Stimulated activated naive B cell treated with anti-CD40 and anti-IgM and Interleukin-4, amounts not matched to agents 10 μg/mL and 1 μg/mL and 100 μg/mL, for 72 hours (primary cell): ENCODE data around the gene HLA-DQB2.
"Not testable (repeated sequence)": the region's sequence is repeated elsewhere in the genome, so short reads cannot be mapped to it uniquely, and the experiment has no call there.

Experiments used
- ATAC-seq, 2 donors: fragments of 150-1000 bp; cut with Tn5 transposase; replicated peaks; 2 replicates each; pipeline ENCODE4 v1.10.0; 2021; ENCODE audit warnings: moderate library complexity in 1 of 2
- DNase-seq: peaks from one replicate; pipeline ENCODE4 v3.0.0; 2021
- H3K27ac Mint-ChIP-seq: one replicate; pipeline ENCODE4 v1.8.0; 2022; ENCODE audit warnings: mild to moderate bottlenecking, mixed read lengths
- H3K27me3 Mint-ChIP-seq, 2 donors: one replicate each; pipeline ENCODE4 v1.8.0; 2022; ENCODE audit warnings: mixed read lengths in 2 of 2
- H3K36me3 Mint-ChIP-seq, 2 donors: one replicate each; pipeline ENCODE4 v1.8.0; 2022; ENCODE audit warnings: mixed read lengths in 2 of 2, mild to moderate bottlenecking in 1 of 2
- H3K4me1 Mint-ChIP-seq, 2 donors: one replicate each; pipeline ENCODE4 v1.8.0; 2022; ENCODE audit warnings: mixed read lengths in 2 of 2, mild to moderate bottlenecking in 1 of 2
- H3K4me3 Mint-ChIP-seq, 2 donors: one replicate each; pipeline ENCODE4 v1.8.0; 2022; ENCODE audit warnings: mild to moderate bottlenecking in 2 of 2, mixed read lengths in 2 of 2, moderate library complexity in 1 of 2
- H3K9me3 Mint-ChIP-seq, 2 donors: one replicate each; pipeline ENCODE4 v1.8.0; 2022; ENCODE audit warnings: mixed read lengths in 2 of 2, mild to moderate bottlenecking in 1 of 2

Gene HLA-DQB2

DNA sequence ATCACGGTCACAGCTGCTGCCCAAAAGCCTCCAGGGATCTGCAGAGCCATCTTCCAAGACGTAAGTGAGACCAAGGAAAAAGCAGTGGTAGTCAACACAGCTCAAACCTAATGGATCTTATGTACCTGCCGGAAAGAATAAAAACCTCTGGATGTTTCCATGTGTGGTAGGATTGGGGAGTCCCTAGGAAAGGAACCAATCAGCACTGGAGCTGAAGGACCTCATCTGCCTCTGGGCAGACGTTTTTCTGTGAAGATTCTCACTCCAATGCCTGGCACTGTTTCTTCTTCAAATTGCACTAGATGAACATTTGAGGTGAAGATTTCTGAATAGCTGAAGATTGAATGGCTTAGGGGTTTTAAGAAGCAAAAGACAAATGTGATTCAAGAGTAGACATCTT, at the start of gene HLA-DQB2:
Gene HLA-DQB2 (minus strand): TSS at position 112 of the 400 bp plus-strand sequence. CDS start 62 bp downstream, at position 50.
- ATAC-seq = no peak
- Mint-ChIP-seq H3K4me1 (no peaks in the 10 kb centered on the region), H3K27ac (peak within 1 kb of the TSS; percentile 33), H3K36me3 (no peaks in the 10 kb centered on the region), H3K27me3 (peaks cover 45 to 46% of the 10 kb centered on the region in 2 donors), H3K4me3 (no peak within 1 kb of the TSS), H3K9me3 (no peaks in the 10 kb centered on the region)
- no peak for DNase-seq

DNA sequence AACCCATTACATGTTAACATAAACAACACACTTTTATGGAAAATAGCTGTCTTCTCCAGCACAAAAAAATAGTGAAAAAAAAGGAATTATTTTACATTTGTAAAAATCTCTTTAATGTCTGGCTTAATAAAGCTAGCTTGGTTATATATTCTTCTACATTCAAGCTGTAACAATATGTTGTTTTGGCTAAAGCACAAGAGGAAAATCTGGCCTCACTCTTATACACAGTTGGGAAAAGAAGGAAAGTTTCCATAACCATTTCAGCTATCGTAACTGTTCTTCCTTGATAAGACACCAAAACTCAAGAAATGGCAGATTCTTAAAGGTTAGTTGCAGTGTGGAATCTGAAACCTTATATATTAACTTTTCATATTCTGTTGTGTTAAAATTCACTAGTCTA, 45.8 kb upstream of the HLA-DQB2 start:
- no peak overlapping the region for H3K4me3 Mint-ChIP-seq
- peaks cover 34 to 51% of the 10 kb centered on the region in 2 donors for H3K4me1 Mint-ChIP-seq
- H3K27ac Mint-ChIP-seq = no peak overlapping the region
- no peaks in the 10 kb centered on the region for H3K27me3 Mint-ChIP-seq
- peaks cover 0 to 3% of the 10 kb centered on the region in 2 donors for H3K9me3 Mint-ChIP-seq
- DNase-seq (no peak), ATAC-seq (no peak)
- peaks cover 17 to 38% of the 10 kb centered on the region in 2 donors for H3K36me3 Mint-ChIP-seq

DNA sequence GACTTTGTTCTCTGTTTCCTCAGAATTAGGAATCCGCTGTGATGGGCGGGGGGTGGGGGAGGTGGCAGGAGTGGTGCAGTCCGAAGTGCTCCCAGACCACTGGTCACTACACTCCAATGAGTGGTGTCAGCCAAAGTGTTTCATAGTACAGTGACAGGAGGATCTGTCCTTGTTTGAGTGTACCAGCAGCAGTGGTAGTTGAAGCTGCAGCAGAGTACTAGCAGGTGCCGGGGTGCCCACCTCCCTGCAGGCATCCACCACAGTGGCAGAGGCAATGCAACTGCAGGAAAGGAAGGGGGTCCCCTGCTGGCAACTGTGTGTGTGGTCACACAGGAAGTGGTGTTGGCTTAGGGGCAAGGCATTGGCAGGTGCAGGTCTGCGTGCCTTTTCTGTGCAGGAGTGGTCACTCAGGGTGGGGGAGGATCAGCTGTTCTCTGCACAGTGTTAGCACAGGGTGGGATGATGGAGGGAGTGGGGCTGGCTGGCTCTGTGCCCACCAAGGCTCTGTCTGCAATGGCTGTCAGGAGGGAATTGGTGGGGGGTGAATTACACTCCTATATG, 43.8 kb upstream of the HLA-DQB2 start:
- Mint-ChIP-seq H3K9me3 (peaks cover 0 to 3% of the 10 kb centered on the region in 2 donors), H3K4me1 (peaks cover 21 to 45% of the 10 kb centered on the region in 2 donors), H3K27ac (peak overlapping the region; percentile 10), H3K4me3 (no peak overlapping the region), H3K36me3 (peaks cover 8 to 22% of the 10 kb centered on the region in 2 donors), H3K27me3 (no peaks in the 10 kb centered on the region)
- ATAC-seq = peak in 1 of 2 donors; percentile 38
- no peak for DNase-seq

DNA sequence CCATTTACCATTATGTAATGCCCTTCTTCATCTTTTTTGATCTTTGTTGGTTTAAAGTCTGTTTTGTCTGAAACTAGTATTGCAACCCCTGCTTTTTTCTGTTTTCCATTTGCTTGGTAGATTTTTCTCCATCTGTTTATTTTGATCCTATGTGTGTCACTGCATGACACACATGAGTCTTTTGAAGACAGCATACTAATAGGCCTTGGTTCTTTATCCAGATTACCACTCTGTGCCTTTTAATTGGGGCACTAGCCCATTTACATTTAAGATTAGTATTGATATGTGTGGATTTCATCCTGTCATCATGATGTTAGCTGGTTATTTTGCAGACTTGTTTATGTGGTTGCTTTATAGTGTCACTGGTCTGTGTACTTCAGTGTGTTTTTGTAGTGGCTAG, 42.1 kb upstream of the HLA-DQB2 start:
- not testable (repeated sequence) for H3K27ac Mint-ChIP-seq, DNase-seq, ATAC-seq, H3K4me3 Mint-ChIP-seq, H3K9me3 Mint-ChIP-seq, H3K27me3 Mint-ChIP-seq
- H3K4me1 Mint-ChIP-seq = peaks cover 14 to 35% of the 10 kb centered on the region in 2 donors
- H3K36me3 Mint-ChIP-seq = peaks cover 8 to 14% of the 10 kb centered on the region in 2 donors

DNA sequence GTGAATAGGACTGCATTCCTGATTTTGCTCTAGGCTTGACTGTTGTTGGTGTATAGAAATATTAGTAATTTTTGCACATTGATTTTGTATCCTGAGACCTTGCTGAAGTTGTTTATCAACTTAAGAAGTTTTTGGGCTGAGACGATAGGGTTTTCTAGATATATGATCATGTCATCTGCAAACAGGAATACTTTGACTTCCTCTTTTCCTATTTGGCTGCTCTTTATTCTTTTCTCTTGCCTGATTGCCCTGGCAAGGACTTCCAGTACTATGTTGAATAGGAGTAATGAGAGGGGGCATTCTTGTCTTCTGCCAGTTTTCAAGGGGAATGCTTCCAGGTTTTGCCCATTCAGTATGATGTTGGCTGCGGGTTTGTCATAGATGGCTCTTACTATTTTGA, 40.1 kb upstream of the HLA-DQB2 start:
- H3K4me3 Mint-ChIP-seq = no peak overlapping the region

DNA sequence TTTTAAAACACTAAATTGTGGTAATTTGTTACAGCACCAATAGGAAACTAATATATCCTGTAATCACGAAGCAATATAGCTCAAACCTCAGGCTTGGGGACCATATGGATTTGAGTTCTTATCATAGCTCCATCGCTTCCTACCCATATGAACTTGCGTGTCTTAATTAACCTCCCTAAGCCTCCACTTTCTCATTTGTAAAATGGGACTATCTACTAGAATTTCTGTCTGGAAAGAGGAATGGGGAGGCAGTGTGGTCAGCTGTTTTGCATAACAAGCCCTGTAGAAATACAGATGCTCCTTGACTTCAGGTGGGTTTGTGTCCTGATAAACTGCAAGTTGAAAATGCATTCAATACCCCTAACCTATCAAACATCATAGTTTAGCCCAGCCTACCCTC, 36.4 kb upstream of the HLA-DQB2 start:
- Mint-ChIP-seq H3K4me1 (peaks cover 33 to 42% of the 10 kb centered on the region in 2 donors), H3K27ac (no peak overlapping the region), H3K9me3 (peaks cover 9 to 15% of the 10 kb centered on the region in 2 donors), H3K27me3 (no peaks in the 10 kb centered on the region), H3K36me3 (peaks cover 7 to 16% of the 10 kb centered on the region in 2 donors), H3K4me3 (no peak overlapping the region)
- DNase-seq (no peak), ATAC-seq (no peak)

More for the DNA sequence above, 40.1 kb upstream of the HLA-DQB2 start:
- Mint-ChIP-seq H3K9me3 (peaks cover 9 to 11% of the 10 kb centered on the region in 2 donors), H3K27ac (no peak overlapping the region), H3K27me3 (no peaks in the 10 kb centered on the region), H3K4me1 (peaks cover 13 to 26% of the 10 kb centered on the region in 2 donors), H3K36me3 (peaks cover 13 to 18% of the 10 kb centered on the region in 2 donors)
- ATAC-seq = no peak
- DNase-seq = no peak

DNA sequence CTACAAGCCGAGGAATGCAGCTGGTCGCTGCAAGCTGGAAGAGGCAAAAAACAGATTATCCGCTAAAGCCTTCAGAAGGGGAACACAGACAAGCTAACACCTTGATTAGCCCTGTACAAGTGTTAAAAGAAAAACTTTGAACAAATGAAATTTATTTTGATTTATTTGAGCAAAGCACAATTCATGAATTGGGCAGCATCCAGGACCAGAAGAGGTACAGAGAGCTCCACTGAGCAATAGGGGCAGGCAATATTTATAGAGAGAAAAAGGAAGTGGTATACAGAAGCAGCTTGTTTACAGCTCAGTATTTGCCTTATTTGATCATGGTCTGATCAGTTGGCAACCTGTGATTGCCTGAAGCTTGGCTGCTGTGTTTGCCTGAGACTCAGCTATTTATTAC, 35.8 kb upstream of the HLA-DQB2 start:
- H3K27ac Mint-ChIP-seq = no peak overlapping the region
- H3K36me3 Mint-ChIP-seq = peaks cover 7 to 16% of the 10 kb centered on the region in 2 donors
- peaks cover 9 to 15% of the 10 kb centered on the region in 2 donors for H3K9me3 Mint-ChIP-seq
- DNase-seq (no peak), ATAC-seq (no peak)
- H3K27me3 Mint-ChIP-seq = no peaks in the 10 kb centered on the region
- H3K4me3 Mint-ChIP-seq = no peak overlapping the region
- peaks cover 39 to 46% of the 10 kb centered on the region in 2 donors for H3K4me1 Mint-ChIP-seq

DNA sequence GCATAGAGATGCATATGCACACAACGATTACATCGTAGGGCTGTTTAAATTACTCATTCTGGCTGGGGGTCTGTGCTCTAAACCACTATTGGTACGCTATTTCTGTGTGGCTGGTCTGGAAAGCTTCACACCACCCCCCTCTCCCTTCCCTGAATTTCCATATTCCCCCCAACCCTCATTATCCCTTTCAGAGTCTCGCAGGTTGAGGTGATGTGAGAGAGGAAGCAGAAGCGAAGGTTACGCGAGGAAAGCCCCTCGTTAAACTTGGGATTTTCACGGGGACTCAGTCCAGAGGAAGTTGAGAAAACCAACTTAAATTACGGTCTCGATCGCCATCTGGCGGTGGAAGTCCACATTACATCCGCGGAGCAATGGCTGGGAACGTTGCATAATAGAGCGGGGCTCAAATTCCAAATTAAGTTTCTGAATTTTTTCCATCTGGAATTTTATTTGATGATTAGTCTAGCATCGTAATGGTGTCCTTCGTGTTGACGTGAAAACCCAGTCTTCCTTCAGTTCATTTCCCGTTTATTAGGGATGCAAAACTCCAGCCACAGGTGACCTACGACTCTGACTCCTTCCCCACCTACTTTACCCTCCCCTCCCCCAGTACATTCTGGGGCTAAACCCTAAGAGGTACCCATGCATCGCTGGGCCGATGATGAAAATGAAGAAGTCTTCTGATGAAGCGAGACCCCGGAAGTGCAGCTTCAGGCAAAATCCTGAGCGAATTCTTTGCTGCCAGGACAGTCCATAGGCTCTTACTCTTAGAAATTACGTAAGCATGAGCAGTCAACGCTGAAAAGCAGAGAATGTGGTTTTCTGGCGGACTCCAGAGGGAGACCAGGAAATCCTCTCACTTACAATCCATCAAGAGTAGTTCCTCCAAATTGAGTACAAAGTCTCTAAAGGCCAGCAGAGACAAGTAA, 33.8 kb upstream of the HLA-DQB2 start:
- ATAC-seq (peak; percentile 67 to 74), DNase-seq (peak; percentile 68)
- Mint-ChIP-seq H3K27me3 (no peaks in the 10 kb centered on the region), H3K36me3 (peaks cover 7 to 16% of the 10 kb centered on the region in 2 donors), H3K9me3 (peaks cover 9 to 15% of the 10 kb centered on the region in 2 donors), H3K4me1 (peaks cover 41% of the 10 kb centered on the region in 2 donors), H3K27ac (peak overlapping the region; percentile 92), H3K4me3 (peak overlapping the region; percentile 78 to 84)

DNA sequence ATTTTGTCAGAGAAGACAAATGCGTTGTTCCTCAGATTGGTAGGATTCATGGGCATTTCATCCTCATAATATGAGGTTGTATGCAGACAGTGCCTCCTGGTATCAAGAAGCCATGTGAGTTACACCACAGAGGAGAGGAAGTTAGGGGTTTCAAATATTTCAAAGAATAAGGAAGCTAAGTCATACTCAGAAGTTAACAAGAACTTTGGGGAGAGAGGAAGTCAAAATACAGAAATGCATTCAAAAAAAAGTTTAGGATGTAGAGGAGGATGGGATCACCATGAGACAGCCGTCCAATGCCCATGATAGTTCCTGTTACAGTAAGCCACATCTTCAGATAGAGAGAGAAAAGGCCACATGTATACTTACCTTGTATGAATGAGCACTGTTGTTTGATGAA, 31.2 kb upstream of the HLA-DQB2 start:
- DNase-seq (no peak), ATAC-seq (peak; percentile 73)
- Mint-ChIP-seq H3K27ac (peak overlapping the region; percentile 84), H3K4me3 (peak overlapping the region in 1 of 2 donors; percentile 6), H3K9me3 (peaks cover 9 to 13% of the 10 kb centered on the region in 2 donors), H3K4me1 (peaks cover 41% of the 10 kb centered on the region in 2 donors), H3K27me3 (no peaks in the 10 kb centered on the region), H3K36me3 (peaks cover 5 to 16% of the 10 kb centered on the region in 2 donors)

DNA sequence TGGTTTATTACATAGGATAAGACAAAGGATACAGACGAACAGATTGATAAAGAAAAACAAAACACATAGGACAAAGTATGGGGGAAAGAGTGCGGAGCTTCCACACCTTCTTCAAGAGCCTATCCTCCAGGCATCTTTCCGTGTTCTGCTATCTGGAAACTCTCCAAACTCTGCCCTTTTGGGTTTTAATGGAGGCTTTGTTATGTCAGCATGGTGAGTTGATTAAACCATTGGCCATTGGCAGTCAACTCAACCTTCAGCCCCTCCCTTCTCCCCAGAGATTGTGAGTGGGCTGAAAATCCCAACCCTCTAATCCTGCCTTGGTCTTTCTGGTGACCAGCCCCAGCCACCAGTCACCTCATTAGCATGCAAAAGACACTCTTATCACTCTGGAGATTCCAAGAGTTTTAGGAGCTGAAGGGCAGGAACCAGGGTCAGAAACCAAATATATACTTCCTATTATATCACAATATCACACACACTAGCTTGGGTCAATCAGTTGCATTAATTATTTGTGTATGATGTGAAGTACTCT, 29.6 kb upstream of the HLA-DQB2 start:
- Mint-ChIP-seq H3K4me3 (no peak overlapping the region), H3K27ac (no peak overlapping the region), H3K27me3 (no peaks in the 10 kb centered on the region), H3K9me3 (no peaks in the 10 kb centered on the region), H3K4me1 (peaks cover 36 to 41% of the 10 kb centered on the region in 2 donors), H3K36me3 (peaks cover 0 to 4% of the 10 kb centered on the region in 2 donors)
- no peak for DNase-seq
- no peak for ATAC-seq

DNA sequence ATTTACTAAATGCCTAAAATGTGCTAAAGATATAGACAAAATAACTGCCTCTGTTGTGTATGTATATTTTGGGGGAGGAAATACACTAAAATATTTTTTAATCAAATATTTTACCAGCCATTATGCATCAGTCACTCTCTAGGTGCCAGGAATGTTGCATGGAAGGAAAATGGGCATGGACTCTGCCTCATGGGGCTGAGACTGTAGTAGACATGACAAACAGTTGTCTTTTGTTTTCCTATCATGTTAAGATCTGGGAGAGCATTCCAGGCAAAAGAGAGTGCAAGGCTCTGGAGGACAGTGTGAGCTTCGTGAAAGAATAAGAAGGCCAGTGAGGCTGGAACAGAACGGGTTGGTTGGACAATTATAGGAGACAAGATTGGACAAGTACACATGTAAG, 27.0 kb upstream of the HLA-DQB2 start:
- peaks cover 0 to 5% of the 10 kb centered on the region in 2 donors for H3K27me3 Mint-ChIP-seq
- H3K27ac Mint-ChIP-seq = no peak overlapping the region
- peaks cover 21 to 24% of the 10 kb centered on the region in 2 donors for H3K4me1 Mint-ChIP-seq
- no peaks in the 10 kb centered on the region for H3K9me3 Mint-ChIP-seq
- H3K4me3 Mint-ChIP-seq = no peak overlapping the region
- H3K36me3 Mint-ChIP-seq = no peaks in the 10 kb centered on the region
- ATAC-seq (no peak), DNase-seq (no peak)

DNA sequence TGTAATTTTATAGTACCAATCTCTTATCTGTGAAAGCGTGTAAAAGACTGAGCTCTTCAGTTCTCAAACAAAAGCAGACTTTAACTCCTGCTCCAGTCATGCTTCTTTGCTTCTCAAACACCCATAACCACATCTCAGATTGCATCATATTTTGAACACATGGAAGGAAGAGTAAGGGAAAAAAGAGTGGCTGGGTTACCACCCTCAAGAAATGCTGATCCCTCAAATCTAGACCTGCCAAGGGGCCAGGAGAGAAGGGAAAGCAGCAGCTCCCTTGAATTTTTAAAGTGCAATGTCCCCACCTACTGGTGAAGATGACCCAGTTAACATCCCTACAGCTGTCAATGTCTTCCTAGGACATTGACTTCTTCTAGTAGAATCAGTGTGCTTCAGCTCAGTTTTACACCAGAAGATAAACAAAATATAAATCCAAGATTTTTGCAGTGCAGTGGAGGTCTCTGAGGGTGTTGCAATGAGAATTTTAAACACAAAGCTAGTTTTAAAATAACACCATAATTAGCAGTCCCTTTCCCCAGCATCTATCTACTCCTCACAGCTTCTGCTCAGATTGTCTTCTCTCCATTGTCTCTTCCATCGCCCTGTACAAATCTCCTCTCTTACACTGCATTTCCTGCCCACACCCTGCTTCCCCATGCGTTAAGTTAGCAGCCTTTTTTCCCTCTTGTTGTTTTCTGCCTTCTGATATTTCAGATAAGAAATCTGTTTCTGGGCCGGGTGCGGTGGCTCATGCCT, 22.6 kb upstream of the HLA-DQB2 start:
- Mint-ChIP-seq H3K27me3 (peaks cover 0 to 5% of the 10 kb centered on the region in 2 donors), H3K9me3 (peaks cover 0 to 3% of the 10 kb centered on the region in 2 donors), H3K27ac (no peak overlapping the region), H3K4me3 (no peak overlapping the region), H3K36me3 (no peaks in the 10 kb centered on the region), H3K4me1 (peaks cover 4 to 5% of the 10 kb centered on the region in 2 donors)
- ATAC-seq (peak; percentile 87 to 94), DNase-seq (peak; percentile 44)

DNA sequence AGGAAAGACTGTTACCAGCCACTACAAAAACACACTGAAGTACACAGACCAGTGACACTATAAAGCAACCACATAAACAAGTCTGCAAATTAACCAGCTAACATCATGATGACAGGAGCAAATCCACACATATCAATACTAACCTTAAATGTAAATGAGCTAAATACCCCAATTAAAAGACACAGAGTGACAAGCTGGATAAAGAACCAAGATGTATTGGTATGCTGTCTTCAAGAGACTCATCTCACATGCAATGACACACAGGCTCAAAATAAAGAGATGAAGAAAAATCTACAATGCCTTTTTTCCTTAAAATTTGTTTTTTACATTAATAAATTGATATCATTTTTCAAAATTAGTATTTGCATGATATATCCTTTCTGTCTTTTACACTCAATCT, 19.6 kb upstream of the HLA-DQB2 start:
- H3K4me1 Mint-ChIP-seq = peaks cover 9 to 13% of the 10 kb centered on the region in 2 donors
- H3K36me3 Mint-ChIP-seq, DNase-seq, H3K27me3 Mint-ChIP-seq, H3K4me3 Mint-ChIP-seq, H3K9me3 Mint-ChIP-seq, H3K27ac Mint-ChIP-seq, ATAC-seq: not testable (repeated sequence)

DNA sequence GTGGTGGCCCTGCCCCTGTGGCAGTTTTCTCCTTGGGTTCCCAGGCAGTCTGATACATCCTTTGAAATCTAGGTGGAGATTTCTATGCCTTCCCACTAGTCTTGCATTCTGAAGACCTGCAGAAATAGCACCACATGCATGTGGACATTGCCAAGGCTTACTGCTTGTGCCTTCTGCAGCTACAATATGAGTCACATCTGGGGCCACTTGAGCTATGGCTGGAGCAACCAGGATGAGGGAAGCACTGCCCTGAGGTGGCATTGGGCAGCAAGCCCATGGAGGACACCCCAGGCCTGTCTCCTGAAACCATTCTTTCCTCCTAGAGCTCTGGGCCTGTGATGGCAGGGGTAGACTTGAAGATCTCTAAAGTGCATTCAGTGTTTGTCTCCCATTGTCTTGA, 15.7 kb upstream of the HLA-DQB2 start:
- Mint-ChIP-seq H3K9me3 (peaks cover 0 to 3% of the 10 kb centered on the region in 2 donors), H3K27ac (no peak overlapping the region), H3K4me1 (peaks cover 7 to 8% of the 10 kb centered on the region in 2 donors), H3K4me3 (no peak overlapping the region), H3K27me3 (no peaks in the 10 kb centered on the region), H3K36me3 (no peaks in the 10 kb centered on the region)
- DNase-seq = no peak
- no peak for ATAC-seq
